WTC11 (cell line): ENCODE results near the gene FIGNL2.
A peak's percentile ranks its signal among the peaks of the same experiment; 100 is the strongest.

ENCODE experiments used
- CBFB ChIP-seq: sonication (generic); formaldehyde crosslinking; IDR thresholded peaks from 2 replicates; pipeline ENCODE4 v1.8.1; 2022; ENCODE audit warnings: mild to moderate bottlenecking, low read depth, missing genetic modification reagents
- CTCF ChIP-seq: fragments of 200-600 bp; IDR thresholded peaks from 2 replicates; pipeline ENCODE4 v1.8.0; 2022; ENCODE audit warnings: antibody characterized with exemption
- E2F4 ChIP-seq: sonication (generic); formaldehyde crosslinking; IDR thresholded peaks from 2 replicates; pipeline ENCODE4 v1.8.1; 2022; ENCODE audit warnings: low read depth, mild to moderate bottlenecking, moderate library complexity, missing genetic modification reagents, borderline replicate concordance
- ESRRA ChIP-seq: sonication (generic); formaldehyde crosslinking; IDR thresholded peaks from 2 replicates; pipeline ENCODE4 v1.8.1; 2022; ENCODE audit warnings: mild to moderate bottlenecking, missing genetic modification reagents, borderline replicate concordance
- IRF1 ChIP-seq: sonication (generic); formaldehyde crosslinking; IDR thresholded peaks from 2 replicates; pipeline ENCODE4 v1.8.0; 2023; ENCODE audit warnings: missing genetic modification reagents
- MAX ChIP-seq: sonication (generic); formaldehyde crosslinking; IDR thresholded peaks from 2 replicates; pipeline ENCODE4 v1.8.0; 2022; ENCODE audit warnings: mild to moderate bottlenecking, missing genetic modification reagents
- NR2C2 ChIP-seq: sonication (generic); formaldehyde crosslinking; IDR thresholded peaks from 2 replicates; pipeline ENCODE4 v1.8.0; 2022; ENCODE audit warnings: mild to moderate bottlenecking, missing genetic modification reagents
- SP1 ChIP-seq: sonication (generic); formaldehyde crosslinking; conservative IDR thresholded peaks from 2 replicates; pipeline ENCODE4 v1.8.1; 2022; ENCODE audit warnings: missing genetic modification reagents
- STAT6 ChIP-seq: sonication (generic); formaldehyde crosslinking; conservative IDR thresholded peaks from 2 replicates; pipeline ENCODE4 v1.8.1; 2023; ENCODE audit warnings: mild to moderate bottlenecking, low read depth, missing genetic modification reagents, moderate library complexity
- TCF7 ChIP-seq: sonication (generic); formaldehyde crosslinking; IDR thresholded peaks from 2 replicates; pipeline ENCODE4 v1.8.0; 2022; ENCODE audit warnings: mild to moderate bottlenecking, low read depth, missing genetic modification reagents, moderate library complexity
- TEAD1 ChIP-seq: sonication (generic); formaldehyde crosslinking; IDR thresholded peaks from 2 replicates; pipeline ENCODE4 v1.8.0; 2022; ENCODE audit warnings: mild to moderate bottlenecking, missing genetic modification reagents
- TEAD4 ChIP-seq: sonication (generic); formaldehyde crosslinking; IDR thresholded peaks from 2 replicates; pipeline ENCODE4 v1.8.0; 2022; ENCODE audit warnings: mild to moderate bottlenecking, missing genetic modification reagents
- ZNF121 ChIP-seq: sonication (generic); formaldehyde crosslinking; IDR thresholded peaks from 2 replicates; pipeline ENCODE4 v1.8.0; 2023; ENCODE audit warnings: missing genetic modification reagents

GRCh38 chr12:51868821-51869495, 20.4 kb upstream of the FIGNL2 start:
- TF ChIP-seq IRF1 (no peak), TEAD1 (no peak), MAX (CRISPR knock-in tag) (no peak; the same call in 1 of the 2 replicates), ESRRA (no peak), CTCF (no peak), E2F4 (no peak), TEAD4 (CRISPR knock-in tag) (no peak), CBFB (CRISPR knock-in tag) (no peak), TCF7 (CRISPR knock-in tag) (no peak), ZNF121 (CRISPR knock-in tag) (peak; percentile 95), SP1 (CRISPR knock-in tag) (no peak), NR2C2 (CRISPR knock-in tag) (no peak), STAT6 (CRISPR knock-in tag) (no peak)
